ENCODE measurements around the gene STIM1. TPM values are rescaled to one million over a fixed set of nuclear protein-coding genes. Genes with fewer than 3 reads are reported as not detected.

STIM1 gene
- total RNA-seq, 1 experiment from 2014 or later, result 15.2 TPM

- Histone ChIP-seq H3K79me2 (ENCODE audit: insufficient read depth, low read length) (no peaks in the 10 kb centered on the region), H2BK120ac (ENCODE audit: low read depth, low read length, poor library complexity, severe bottlenecking) (no peak overlapping the region), H3K9ac (ENCODE audit: extremely low read depth, insufficient read length, low read length) (no peak overlapping the region), H4K5ac (ENCODE audit: insufficient read length, low read depth, low read length) (no peak overlapping the region), H3K4ac (ENCODE audit: low read depth, low read length) (no peak overlapping the region), H3K27ac (ENCODE audit: insufficient read length, low read depth, low read length) (no peak overlapping the region), H3K14ac (ENCODE audit: insufficient read depth, low read length) (no peak overlapping the region), H3K9me3 (ENCODE audit: control insufficient read depth, low read depth, low read length) (no peaks in the 10 kb centered on the region), H2BK12ac (ENCODE audit: insufficient read length, low read depth, low read length) (no peak overlapping the region), H3K18ac (ENCODE audit: insufficient read length, low read depth, low read length) (no peak overlapping the region), H2AFZ (ENCODE audit: low read length) (no peak overlapping the region), H3K56ac (ENCODE audit: insufficient read length, low read depth, low read length) (no peak overlapping the region), H4K20me1 (ENCODE audit: control insufficient read depth, insufficient read depth, insufficient read length) (no peaks in the 10 kb centered on the region), H2AK5ac (ENCODE audit: insufficient read length, low read length) (no peak overlapping the region), H2BK20ac (ENCODE audit: low read depth, low read length, poor library complexity, severe bottlenecking) (no peak overlapping the region), H3K79me1 (ENCODE audit: insufficient read depth, low read depth, low read length, poor library complexity, severe bottlenecking) (no peaks in the 10 kb centered on the region), H3K4me2 (ENCODE audit: insufficient read depth, insufficient read length, low read length) (no peak overlapping the region), H3K4me1 (ENCODE audit: insufficient read depth, low read length) (no peaks in the 10 kb centered on the region), H3K23ac (ENCODE audit: insufficient read length, low read depth, low read length) (no peak overlapping the region), H4K8ac (replicated peaks; ENCODE audit: insufficient read length, low read depth, low read length) (no peak overlapping the region), H3K27me3 (ENCODE audit: insufficient read depth, low read length) (no peaks in the 10 kb centered on the region), H3T11ph (ENCODE audit: low read length) (no peak overlapping the region), H2BK5ac (ENCODE audit: insufficient read length, low read length) (no peak overlapping the region), H3K23me2 (ENCODE audit: insufficient read length, low read depth, low read length, poor library complexity, severe bottlenecking) (no peaks in the 10 kb centered on the region), H2BK15ac (ENCODE audit: low read depth, low read length) (no peak overlapping the region), H4K91ac (ENCODE audit: insufficient read length, low read depth, low read length) (no peak overlapping the region)
- no peak for DNase-seq
- H3K9me3 Mint-ChIP-seq, result no peaks in the 10 kb centered on the region
- no peaks in the 10 kb centered on the region; a peak in 1 of 4 replicates for H3K4me1 Mint-ChIP-seq
- WGBS (ENCODE audit: extremely low coverage, insufficient read length, low lambda C conversion rate), result no CpG with 5 or more reads among the region's 1 CpG
- no peak for TF ChIP-seq CTCF (conservative IDR thresholded peaks at IDR 0.05)
- H3K36me3 Mint-ChIP-seq (ENCODE audit: insufficient read depth in 1 of 3, low read depth in 3 of 3), result no peaks in the 10 kb centered on the region; a peak in 1 of 7 replicates
- H3K27ac Mint-ChIP-seq, result no peak overlapping the region
- no peaks in the 10 kb centered on the region for H3K27me3 Mint-ChIP-seq (ENCODE audit: low read depth)
- no peak overlapping the region for H3K4me3 Mint-ChIP-seq
Observed at GRCh38 chr11:3964935-3965604, 109.6 kb downstream of the STIM1 start.

Measured in H9 (cell line).